Ammon's horn (tissue), 1 donor: Measurements from ENCODE around the gene MYL4.
"Not testable (repeated sequence)": the region's sequence is repeated elsewhere in the genome, so short reads cannot be mapped to it uniquely, and the experiment has no call there.

Source experiments
- DNase-seq: peaks from one replicate; pipeline ENCODE4 v3.0.0-alpha.2; 2016; ENCODE audit warnings: low spot score

The MYL4 gene

GRCh38 chr17:47243737-47244598 lies 34.8 kb downstream of the MYL4 start:
- DNase-seq, result no peak

DNA sequence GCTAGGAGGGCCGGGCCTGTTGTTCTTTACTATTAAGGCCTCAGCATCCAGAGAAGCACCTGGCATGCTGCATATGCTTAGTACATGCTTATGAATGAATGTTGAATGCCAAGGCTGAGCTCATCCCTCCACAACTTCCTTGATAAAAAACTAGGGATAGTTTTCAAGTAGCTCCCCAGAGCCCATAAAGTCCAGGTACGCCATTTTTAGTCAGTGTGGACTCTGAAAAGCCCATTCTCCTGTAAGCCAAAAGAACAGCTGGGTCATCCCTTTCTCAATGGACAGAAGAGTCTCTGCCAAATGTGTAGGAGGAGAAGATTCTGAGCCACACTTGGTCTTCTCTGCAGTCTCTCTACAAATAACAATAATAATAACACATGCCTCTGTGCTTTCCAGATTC lies 35.5 kb downstream of the MYL4 start:
- DNase-seq, result no peak

- no peak for DNase-seq
Measured at GRCh38 chr17:47246120-47246519, 37.0 kb downstream of the MYL4 start.

- no peak for DNase-seq
Measured at GRCh38 chr17:47250855-47251254, 41.7 kb downstream of the MYL4 start.

DNA sequence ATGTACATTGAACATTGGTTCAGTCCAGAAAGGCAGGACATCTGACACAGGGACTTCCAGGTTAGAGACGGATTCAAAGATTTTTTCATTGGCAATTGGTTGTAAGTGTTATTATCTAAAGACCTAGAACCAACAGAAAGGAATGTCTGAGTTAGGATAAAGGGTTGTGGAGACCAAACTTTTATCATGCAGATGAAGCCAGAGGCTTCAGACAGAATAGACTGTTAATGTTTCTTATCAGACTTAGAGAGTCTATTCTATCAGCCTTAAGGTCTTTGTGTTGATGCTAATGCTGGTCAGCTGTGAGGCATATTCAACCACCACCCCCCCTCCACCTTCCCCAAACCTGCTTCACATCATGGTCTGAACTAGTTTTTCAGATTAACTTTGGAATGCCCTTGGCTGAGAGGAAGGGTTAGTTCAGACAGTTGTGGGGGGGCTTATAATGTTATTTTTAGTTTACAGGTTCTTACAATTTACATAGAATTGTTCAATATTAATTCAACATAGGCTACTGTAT lies 42.3 kb downstream of the MYL4 start:
- no peak for DNase-seq

DNA sequence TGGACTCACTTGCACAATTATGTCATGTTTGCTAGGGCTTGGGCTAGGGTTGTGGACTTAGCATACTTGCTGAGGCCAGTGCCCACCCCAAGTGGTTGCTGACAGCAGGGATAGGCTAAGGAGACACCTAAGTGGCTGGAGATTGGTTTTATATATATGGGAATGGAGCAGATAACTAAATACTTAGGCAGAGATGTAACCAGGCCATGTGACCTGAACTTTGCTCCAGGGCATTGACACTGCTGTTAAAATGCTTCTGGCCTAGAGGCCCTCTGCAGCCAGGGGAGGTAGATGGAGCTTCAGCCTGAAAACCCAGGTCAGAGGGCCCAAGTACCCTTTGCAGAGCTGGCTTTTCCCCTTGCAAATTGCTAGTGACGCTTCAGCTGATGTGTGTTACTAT lies 43.1 kb downstream of the MYL4 start:
- DNase-seq, result no peak

DNA sequence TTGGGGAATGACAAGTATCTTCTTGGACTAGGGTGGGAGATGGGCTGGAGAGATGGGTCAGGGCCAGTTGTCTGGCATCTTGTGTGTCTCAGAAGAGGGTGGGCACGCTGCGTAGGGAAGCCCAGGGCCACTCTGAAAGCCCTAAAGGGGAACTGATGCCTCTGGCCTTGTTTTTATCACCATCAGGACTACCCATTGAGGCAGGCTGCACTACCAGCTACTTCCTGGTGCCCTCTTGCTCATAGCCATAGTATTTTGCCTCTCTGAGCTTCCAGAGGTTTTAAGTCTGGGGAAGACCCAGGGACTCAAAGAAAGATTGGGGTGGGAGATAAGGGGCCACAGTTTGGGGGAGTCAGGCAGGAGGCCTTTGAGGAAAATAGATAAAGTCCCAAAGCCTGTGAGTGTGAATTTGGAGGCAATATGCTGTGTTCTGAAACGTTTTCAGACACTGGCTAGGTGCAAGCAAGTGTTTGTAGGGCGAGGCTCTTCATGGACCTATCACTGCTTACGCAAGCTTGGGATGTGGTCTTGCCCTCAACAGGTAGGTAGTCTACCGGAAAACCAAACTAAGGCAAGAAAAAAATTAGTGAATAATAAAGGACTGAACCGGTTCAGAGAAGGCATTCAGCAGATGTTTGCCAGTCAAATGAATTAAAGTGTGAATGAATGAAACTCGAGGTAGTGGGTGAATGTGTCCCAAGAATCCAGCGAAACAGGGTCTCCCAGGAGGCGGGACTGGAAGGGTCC lies 43.8 kb downstream of the MYL4 start:
- no peak for DNase-seq

DNA sequence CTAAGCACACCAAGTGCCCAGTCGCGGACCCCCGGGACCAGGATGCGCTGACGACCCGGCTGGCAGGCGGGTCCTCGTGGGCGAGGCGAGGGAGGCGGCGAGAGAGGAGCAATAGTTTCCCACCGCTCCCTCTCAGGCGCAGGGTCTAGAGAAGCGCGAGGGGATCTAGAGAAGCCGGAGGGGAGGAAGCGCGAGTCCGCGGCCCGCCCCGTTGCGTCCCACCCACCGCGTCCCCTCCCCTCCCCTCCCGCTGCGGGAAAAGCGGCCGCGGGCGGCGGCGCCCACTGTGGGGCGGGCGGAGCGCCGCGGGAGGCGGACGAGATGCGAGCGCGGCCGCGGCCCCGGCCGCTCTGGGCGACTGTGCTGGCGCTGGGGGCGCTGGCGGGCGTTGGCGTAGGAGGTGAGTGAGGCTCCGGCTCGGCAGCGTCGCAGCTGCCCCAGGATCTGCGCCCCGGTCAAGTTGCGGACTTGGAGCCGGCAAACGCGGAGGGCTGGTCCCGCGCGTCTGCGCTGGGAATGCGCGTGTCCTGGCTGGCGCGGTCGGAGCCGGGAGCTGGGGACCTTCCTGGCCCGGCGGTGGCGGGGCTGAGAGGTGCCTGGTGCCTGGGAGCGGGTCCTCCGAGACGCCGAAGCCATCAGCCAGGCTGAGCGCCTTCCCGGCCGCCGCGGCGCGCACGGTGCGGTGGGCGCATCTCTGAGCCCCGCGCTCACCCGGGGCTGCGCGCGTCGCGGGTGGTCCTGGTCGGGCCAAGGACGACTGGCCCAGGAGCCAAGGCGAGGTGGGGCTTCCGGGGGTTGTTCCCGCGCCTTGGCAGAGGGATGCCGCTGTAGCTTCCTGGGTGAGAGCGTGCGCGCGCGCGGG lies 44.6 kb downstream of the MYL4 start, which contains the start of gene ITGB3:
TSS of gene ITGB3 (plus strand) at position 287 of the 862 bp plus-strand sequence. CDS start at position 322, 35 bp downstream.
- DNase-seq, result peak; percentile 48

GRCh38 chr17:47254403-47254943 lies 45.3 kb downstream of the MYL4 start:
- DNase-seq, result no peak

GRCh38 chr17:47257651-47258339 lies 48.6 kb downstream of the MYL4 start:
- DNase-seq, result no peak

GRCh38 chr17:47262586-47262985 lies 53.4 kb downstream of the MYL4 start:
- no peak for DNase-seq

DNA sequence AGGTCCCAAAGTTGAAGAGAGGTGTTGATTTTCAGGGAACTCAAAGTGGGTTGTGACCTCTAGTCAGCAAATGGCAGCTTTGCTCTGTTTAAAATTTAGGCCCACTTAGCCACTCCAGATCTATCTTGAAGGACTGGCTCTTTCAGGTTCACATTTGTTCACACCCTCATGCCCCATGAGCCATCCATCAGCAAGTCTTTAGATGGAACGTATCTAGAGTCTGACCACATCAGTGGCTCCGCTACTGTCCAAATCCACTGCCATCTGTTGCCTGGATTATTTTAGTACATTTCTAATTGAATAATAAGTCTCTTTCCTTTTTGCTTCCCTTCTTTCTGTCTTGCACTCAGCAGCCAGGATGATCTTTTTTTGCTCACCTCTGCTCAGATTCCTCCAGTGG lies 55.0 kb downstream of the MYL4 start:
- DNase-seq, result no peak

GRCh38 chr17:47265983-47266541 lies 56.9 kb downstream of the MYL4 start:
- no peak for DNase-seq

DNA sequence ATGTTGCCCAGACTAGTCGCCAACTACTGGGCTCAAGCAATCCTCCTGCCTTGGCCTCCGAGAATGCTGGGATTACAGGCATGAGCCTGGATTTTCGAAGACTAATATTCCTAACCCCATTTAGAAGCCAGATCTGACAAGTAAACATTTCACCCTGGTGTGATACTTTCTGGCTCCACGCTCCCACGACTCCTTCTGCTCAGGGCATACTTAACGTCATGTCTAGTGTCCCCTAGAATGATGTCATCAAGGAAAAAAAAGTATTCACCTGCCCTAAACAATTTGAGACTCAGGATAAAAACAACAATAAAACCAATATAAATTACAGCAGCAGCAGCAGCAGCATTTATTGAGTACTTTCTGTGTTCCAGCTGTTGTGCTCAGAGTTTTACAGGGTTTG lies 57.6 kb downstream of the MYL4 start:
- DNase-seq, result no peak

DNA sequence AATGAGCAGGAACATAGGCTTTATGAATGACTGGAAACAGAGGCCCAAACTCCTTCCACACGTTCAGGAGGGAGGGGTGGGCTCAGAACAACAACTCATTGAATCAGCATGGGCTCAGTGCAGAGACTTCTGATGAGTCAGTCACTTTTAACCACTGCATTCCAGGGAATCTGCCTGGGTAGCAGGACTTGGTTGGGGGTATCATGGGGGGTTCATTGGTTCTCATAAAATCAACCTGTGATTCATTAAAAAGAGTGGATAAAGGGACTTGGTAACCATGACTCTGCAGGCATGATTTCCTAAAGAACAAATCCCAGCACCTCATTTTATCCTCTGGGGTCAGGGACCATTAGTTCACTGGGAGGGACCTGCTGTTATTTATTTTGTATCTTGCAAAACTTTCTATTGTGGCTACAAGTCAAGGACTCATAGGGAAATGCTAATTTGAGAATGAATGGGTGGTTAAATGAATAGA lies 58.2 kb downstream of the MYL4 start:
- no peak for DNase-seq

GRCh38 chr17:47268964-47269363 lies 59.8 kb downstream of the MYL4 start:
- DNase-seq, result not testable (repeated sequence)

- DNase-seq, result not testable (repeated sequence)
Measured at GRCh38 chr17:47269561-47270280, 60.6 kb downstream of the MYL4 start.

DNA sequence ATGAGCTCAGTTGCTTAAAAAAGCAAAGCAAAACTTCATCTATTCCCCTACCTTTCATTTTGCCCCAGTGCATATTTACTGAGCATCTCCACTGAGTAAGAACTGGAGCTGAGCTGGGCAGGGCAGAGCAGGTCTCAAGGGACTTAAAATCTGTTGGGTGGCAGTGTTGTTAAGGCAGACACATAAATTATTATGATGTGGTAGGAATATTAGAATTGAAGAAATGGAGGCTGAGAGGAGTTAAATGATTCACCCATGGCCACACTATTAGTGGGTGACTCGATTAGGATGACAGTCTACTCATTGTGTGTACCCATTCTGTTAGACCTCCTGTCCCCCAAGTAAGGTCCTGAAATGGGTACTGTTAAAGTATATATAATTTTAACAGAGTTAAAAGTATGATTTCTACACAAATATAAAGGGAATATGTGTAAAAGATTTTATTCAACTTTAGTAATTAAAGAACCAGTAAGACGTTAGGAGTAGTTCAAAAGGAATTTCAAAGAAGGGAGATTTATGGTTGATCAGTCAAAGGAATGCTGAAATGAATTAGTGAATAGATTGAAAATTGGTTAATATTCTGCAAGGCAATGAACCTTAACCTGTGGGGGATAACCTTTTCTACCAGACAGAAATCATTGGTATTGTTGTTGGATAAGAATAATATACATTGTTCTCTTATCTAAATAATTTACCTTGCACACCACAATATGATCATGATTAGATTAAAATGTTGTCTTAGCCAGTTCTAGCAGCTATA lies 62.0 kb downstream of the MYL4 start:
- no peak for DNase-seq

DNA sequence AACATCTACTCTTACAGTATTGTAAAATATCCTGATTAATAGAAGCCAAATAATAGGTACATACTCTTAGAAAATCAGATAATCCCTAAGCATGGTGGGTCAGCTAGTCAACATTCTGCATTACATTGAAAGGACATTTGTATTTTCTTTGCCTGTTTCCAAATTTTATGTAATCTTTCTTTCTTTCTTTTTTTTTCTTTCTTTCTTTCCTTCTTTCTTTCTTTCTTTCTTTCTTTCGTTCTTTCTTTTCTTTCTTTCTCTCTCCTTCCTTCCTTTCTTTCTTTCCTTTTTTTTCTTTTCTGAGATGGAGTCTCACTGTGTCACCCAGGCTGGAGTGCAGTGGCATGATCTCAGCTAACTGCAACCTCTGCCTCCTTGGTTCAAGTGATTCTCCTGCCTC lies 63.3 kb downstream of the MYL4 start:
- DNase-seq, result no peak
